Stomach (tissue), 9 donors: ENCODE results near the gene FOXM1. TPM values are rescaled to one million over a fixed set of nuclear protein-coding genes. Genes with fewer than 3 reads are reported as not detected.

ENCODE experiments used
- DNase-seq, 2 donors: peaks; one replicate each; pipeline versions ENCODE4 v3.0.0 to v3.0.0-alpha.2; 2013 to 2019
- H3K27ac ChIP-seq, 5 donors: fragments of 200-600 bp in 4 of 5; sonication (generic) in 4 of 5; one replicate each; pipeline ENCODE4 v1.5.1; 2013 to 2019; ENCODE audit warnings: mild to moderate bottlenecking in 1 of 5, moderate library complexity in 1 of 5
- H3K27me3 ChIP-seq, 3 donors: fragments of 200-600 bp; sonication (generic); one replicate each; pipeline ENCODE4 v1.5.1; 2017 to 2019; ENCODE audit warnings: mixed run types in 1 of 3
- H3K36me3 ChIP-seq, 4 donors: fragments of 200-600 bp; sonication (generic); 1 replicate in 3 of 4; 2 replicates in 1 of 4; pipeline ENCODE4 v1.5.1; 2016 to 2019
- H3K4me1 ChIP-seq, 4 donors: fragments of 200-600 bp; sonication (generic); one replicate each; pipeline ENCODE4 v1.5.1; 2016 to 2019
- H3K4me3 ChIP-seq, 4 donors: fragments of 200-600 bp; sonication (generic) in 3 of 4; one replicate each; pipeline ENCODE4 v1.5.1; 2016 to 2019; ENCODE audit warnings: mild to moderate bottlenecking in 1 of 4
- H3K9me3 ChIP-seq, 4 donors: fragments of 200-600 bp; sonication (generic); one replicate each; pipeline ENCODE4 v1.5.1; 2016 to 2019
- EP300 ChIP-seq: sonication (generic); formaldehyde crosslinking; IDR thresholded peaks from one replicate; pipeline ENCODE4 v1.6.1; 2017; ENCODE audit warnings: antibody characterized with exemption
- POLR2A ChIP-seq, 4 donors: fragments of 450-650 bp; IDR thresholded peaks; one replicate each; pipeline ENCODE4 v1.6.1; 2016; ENCODE audit warnings: antibody characterized with exemption in 4 of 4, control low read depth in 2 of 4, mild to moderate bottlenecking in 1 of 4, moderate library complexity in 1 of 4
- POLR2AphosphoS5 ChIP-seq, 3 donors: sonication (generic); formaldehyde crosslinking; IDR thresholded peaks; one replicate each; pipeline ENCODE4 v1.6.1; 2016; ENCODE audit warnings: antibody characterized with exemption in 3 of 3
- WGBS, 5 donors: extraction: QIAGEN DNeasy Blood & Tissue Kit in 3 of 5; methylation state at CpG; one replicate each; pipeline versions ENCODE4 v1.1.5 to v1.1.7; 2013 to 2018; 5-methylcytosine and 5-hydroxymethylcytosine counted together
- intact Hi-C: fragments of 100-400 bp; cut with DNase I; formaldehyde crosslinking; loops from one replicate; pipeline ENCODE4 v1.15.1; 2023; ENCODE audit warnings: low total_unique reads
- polyA plus RNA-seq, 3 donors: library from polyadenylated mRNA; stranded (reverse); fragments of 200-250 nt; gene quantifications; one replicate each; pipeline ENCODE4 v1.2.3, GENCODE V29; 2013
- total RNA-seq, 5 donors: library from RNA; depleted of rRNA; stranded (reverse); fragments of >200 nt; gene quantifications; one replicate each; pipeline versions ENCODE4 v1.1.0 to v1.2.3, GENCODE V29; 2014 to 2016
- TF ChIP-seq, protein P1 (sequence below), 7 experiments: fragments of 450-650 bp in 4 of 7; fragments of 200-600 bp in 3 of 7; sonication (generic) in 3 of 7; IDR thresholded peaks; one replicate each; pipeline ENCODE4 v1.5.1; 2016 to 2019; ENCODE audit warnings: antibody characterized with exemption in 7 of 7, control low read depth in 2 of 7, mild to moderate bottlenecking in 1 of 7
- donor health status: healthy with polysubstance abuse.
- donor health status: Bipolar disorder and iron deficiency.
- donor health status: healthy.

Gene FOXM1
- total and polyA plus RNA-seq, 8 donors, result 3.5 to 23.2 (median 7.6) TPM; not detected in 1

DNA sequence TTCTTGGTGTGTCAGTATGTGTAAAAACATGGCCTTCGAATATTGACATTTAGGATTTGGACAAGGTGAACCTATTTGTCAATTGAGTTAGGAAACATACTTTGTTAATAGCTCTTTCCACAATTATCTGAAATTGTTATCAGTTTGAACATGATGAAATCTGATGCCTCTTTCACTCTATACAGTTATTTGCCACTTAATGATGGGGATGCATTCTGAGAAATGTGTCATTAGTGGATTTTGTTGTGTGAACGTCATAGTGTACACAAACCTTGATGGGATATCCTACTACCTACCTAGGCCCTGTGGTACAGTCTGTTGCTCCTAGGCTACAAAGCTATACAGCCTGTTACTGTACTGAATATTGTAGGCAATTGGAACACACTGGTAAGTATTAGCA is 18.5 kb upstream of the FOXM1 start:
- H3K36me3 ChIP-seq, result peaks cover 0 to 3% (median 0%) of the 10 kb centered on the region in 4 donors
- WGBS, 5 donors, result 60 to 71% (median 67%) methylated on average over 2 of the region's 2 CpGs
- no peak for DNase-seq
- intact Hi-C loops, result no loop called here
- H3K27ac ChIP-seq, result peak overlapping the region in 2 of 5 donors; percentile 92 to 97
- TF ChIP-seq, protein P1, sequence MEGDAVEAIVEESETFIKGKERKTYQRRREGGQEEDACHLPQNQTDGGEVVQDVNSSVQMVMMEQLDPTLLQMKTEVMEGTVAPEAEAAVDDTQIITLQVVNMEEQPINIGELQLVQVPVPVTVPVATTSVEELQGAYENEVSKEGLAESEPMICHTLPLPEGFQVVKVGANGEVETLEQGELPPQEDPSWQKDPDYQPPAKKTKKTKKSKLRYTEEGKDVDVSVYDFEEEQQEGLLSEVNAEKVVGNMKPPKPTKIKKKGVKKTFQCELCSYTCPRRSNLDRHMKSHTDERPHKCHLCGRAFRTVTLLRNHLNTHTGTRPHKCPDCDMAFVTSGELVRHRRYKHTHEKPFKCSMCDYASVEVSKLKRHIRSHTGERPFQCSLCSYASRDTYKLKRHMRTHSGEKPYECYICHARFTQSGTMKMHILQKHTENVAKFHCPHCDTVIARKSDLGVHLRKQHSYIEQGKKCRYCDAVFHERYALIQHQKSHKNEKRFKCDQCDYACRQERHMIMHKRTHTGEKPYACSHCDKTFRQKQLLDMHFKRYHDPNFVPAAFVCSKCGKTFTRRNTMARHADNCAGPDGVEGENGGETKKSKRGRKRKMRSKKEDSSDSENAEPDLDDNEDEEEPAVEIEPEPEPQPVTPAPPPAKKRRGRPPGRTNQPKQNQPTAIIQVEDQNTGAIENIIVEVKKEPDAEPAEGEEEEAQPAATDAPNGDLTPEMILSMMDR (IDR thresholded peaks at IDR 0.05), result no peak
- TF ChIP-seq EP300 (no peak), POLR2AphosphoS5 (IDR thresholded peaks at IDR 0.05) (no peak), POLR2A (IDR thresholded peaks at IDR 0.05) (no peak)
- H3K4me3 ChIP-seq, result no peak overlapping the region
- H3K9me3 ChIP-seq, result no peaks in the 10 kb centered on the region
- H3K4me1 ChIP-seq, result peaks cover 7 to 43% (median 25%) of the 10 kb centered on the region in 4 donors
- no peaks in the 10 kb centered on the region for H3K27me3 ChIP-seq

DNA sequence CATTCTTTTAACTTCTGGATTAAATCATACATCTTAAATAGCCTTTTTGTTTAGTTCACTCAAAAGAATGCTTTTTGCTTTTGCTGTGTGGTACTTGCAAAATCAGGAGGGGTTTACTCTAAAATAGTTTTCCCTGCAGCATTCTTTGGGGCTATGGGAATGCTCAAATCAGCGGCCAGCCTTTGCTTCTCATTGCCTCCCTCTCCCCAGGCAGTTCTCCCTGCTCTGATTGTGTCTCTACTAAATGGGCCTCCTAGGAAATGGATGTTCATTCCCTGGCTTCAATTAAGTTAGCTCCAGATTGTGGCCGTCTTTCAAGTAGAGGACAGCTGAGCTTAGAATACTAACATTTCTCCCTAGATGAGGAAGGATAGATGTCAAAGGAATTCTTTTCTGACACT is 18.1 kb upstream of the FOXM1 start:
- TF ChIP-seq POLR2A (IDR thresholded peaks at IDR 0.05) (no peak), POLR2AphosphoS5 (IDR thresholded peaks at IDR 0.05) (no peak), EP300 (no peak)
- TF ChIP-seq, protein P1 (IDR thresholded peaks at IDR 0.05), result no peak
- Histone ChIP-seq H3K27ac (peak overlapping the region in 3 of 5 donors; percentile 26 to 97 (median 92)), H3K4me3 (no peak overlapping the region), H3K27me3 (no peaks in the 10 kb centered on the region), H3K36me3 (peaks cover 0 to 3% (median 0%) of the 10 kb centered on the region in 4 donors), H3K9me3 (no peaks in the 10 kb centered on the region), H3K4me1 (peaks cover 8 to 46% (median 28%) of the 10 kb centered on the region in 4 donors)
- peak in 1 of 2 donors; percentile 28 for DNase-seq
- whole genome bisulfite sequencing, 5 donors, result 0 to 89% (median 64%) methylated on average over 2 of the region's 2 CpGs
- intact Hi-C loops, result no loop called here

DNA sequence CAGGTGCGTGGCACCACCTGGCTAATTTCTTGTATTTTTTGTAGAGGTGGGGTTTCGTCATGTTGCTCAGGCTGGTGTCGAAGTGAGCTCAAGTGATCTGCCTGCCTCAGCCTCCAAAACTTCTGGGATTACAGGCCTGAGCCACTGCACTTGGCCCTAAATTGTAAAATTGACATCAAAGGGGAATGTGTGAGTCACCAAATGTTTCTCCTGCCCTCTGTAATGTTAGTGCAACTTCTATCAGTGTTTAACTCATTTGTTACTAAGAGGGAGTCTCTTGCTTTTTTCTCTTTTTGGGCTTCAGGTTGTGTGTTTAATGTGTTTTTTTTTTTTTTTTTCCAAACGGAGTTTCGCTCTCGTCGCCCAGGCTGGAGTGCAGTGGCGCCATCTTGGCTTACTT is 16.0 kb upstream of the FOXM1 start:
- TF ChIP-seq, protein P1 (IDR thresholded peaks at IDR 0.05), result no peak
- TF ChIP-seq POLR2AphosphoS5 (IDR thresholded peaks at IDR 0.05) (peak; percentile 47 to 73 (median 49)), EP300 (no peak), POLR2A (IDR thresholded peaks at IDR 0.05) (no peak)
- intact Hi-C loops, result no loop called here
- Histone ChIP-seq H3K9me3 (no peaks in the 10 kb centered on the region), H3K27ac (peak overlapping the region in 4 of 5 donors; percentile 49 to 97 (median 94)), H3K4me3 (no peak overlapping the region), H3K36me3 (peaks cover 0 to 6% (median 2%) of the 10 kb centered on the region in 4 donors), H3K27me3 (no peaks in the 10 kb centered on the region), H3K4me1 (peaks cover 8 to 50% (median 29%) of the 10 kb centered on the region in 4 donors)
- 78 to 90% (median 85%) methylated on average over 8 of the region's 8 CpGs for WGBS, 5 donors
- DNase-seq, result peak in 1 of 2 donors; percentile 33

DNA sequence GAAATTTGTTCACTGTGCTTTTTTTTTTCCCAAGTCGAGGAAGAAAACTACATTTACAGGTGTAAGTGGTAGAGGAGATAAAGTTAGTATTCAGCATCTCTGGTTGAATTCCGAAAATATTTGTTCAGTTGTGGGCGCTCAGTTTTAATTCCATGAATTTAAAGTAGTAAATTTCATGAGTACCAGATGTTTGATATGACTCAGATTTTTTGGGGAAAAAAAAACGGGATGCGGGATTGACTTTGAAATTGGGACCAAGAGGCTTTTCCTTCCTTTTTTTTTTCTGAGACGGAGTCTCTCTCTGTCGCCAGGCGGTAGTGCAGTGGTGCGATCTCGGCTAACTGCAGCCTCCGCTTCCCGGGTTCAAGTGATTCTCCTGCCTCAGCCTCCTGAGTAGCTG is 15.3 kb upstream of the FOXM1 start:
- Histone ChIP-seq H3K9me3 (no peaks in the 10 kb centered on the region), H3K36me3 (peaks cover 0 to 13% (median 5%) of the 10 kb centered on the region in 4 donors), H3K4me3 (peak overlapping the region in 2 of 4 donors; percentile 73 to 94), H3K27me3 (no peaks in the 10 kb centered on the region), H3K27ac (peak overlapping the region in 4 of 5 donors; percentile 49 to 97 (median 94)), H3K4me1 (peaks cover 8 to 50% (median 28%) of the 10 kb centered on the region in 4 donors)
- TF ChIP-seq, protein P1 (IDR thresholded peaks at IDR 0.05), result no peak
- no peak for TF ChIP-seq POLR2AphosphoS5 (IDR thresholded peaks at IDR 0.05)
- TF ChIP-seq POLR2A (IDR thresholded peaks at IDR 0.05), result no peak
- TF ChIP-seq EP300, result no peak
- WGBS, 5 donors, result 72 to 84% (median 76%) methylated on average over 12 of the region's 12 CpGs
- intact Hi-C loops, result no loop called here
- no peak for DNase-seq
